PC-9 (cell line): Measurements from ENCODE around the gene ARHGAP10. TPM values are rescaled to one million over a fixed set of nuclear protein-coding genes. Genes with fewer than 3 reads are reported as not detected.
A peak's percentile ranks its signal among the peaks of the same experiment; 100 is the strongest.

Source experiments
- BruUV-seq: library from RNA; stranded (reverse); fragments of 400-500 nt; replicated peaks from 2 replicates; lab custom pipeline; 2021; lab: Mats Ljungman, UMichigan
- CTCF ChIA-PET: fragments of 300-600 bp; sonication (Branson Sonifier 250); formaldehyde crosslinking; loops from one replicate; lab custom pipeline; 2022; ENCODE audit warnings: antibody characterized with exemption; lab: Charles Lee
- POLR2A ChIA-PET: fragments of 300-600 bp; sonication (Branson Sonifier 250); formaldehyde crosslinking; loops from one replicate; lab custom pipeline; 2022; ENCODE audit warnings: antibody characterized with exemption; ENCODE audit not compliant: unreplicated experiment; lab: Charles Lee
- DNase-seq, 2 experiments: peaks; one replicate each; pipeline versions ENCODE4 v3.0.0 to v3.0.0-alpha.2; 2015 to 2022; ENCODE audit warnings: mixed read lengths in 1 of 2
- H2AFZ ChIP-seq: fragments of 200-600 bp; sonication (generic); 2 replicates; pipeline ENCODE4 v1.8.1; 2017; ENCODE audit warnings: antibody characterized with exemption
- H3F3A ChIP-seq: fragments of 200-600 bp; sonication (generic); 2 replicates; pipeline ENCODE4 v1.8.1; 2017; ENCODE audit warnings: antibody characterized with exemption, mild to moderate bottlenecking, low read depth; ENCODE audit not compliant: insufficient read depth
- H3K27ac ChIP-seq: fragments of 200-600 bp; sonication (generic); 2 replicates; pipeline ENCODE4 v1.6.1; 2016; ENCODE audit warnings: mixed run types
- H3K27me3 ChIP-seq: fragments of 200-600 bp; sonication (generic); 2 replicates; pipeline ENCODE4 v1.6.1; 2016; ENCODE audit warnings: low read depth, mixed run types; ENCODE audit not compliant: insufficient read depth
- H3K36me3 ChIP-seq: fragments of 200-600 bp; sonication (generic); 2 replicates; pipeline ENCODE4 v1.6.1; 2016; ENCODE audit warnings: low read depth, mixed run types
- H3K4me1 ChIP-seq: fragments of 200-600 bp; sonication (generic); replicated peaks from 2 replicates; pipeline ENCODE4 v1.6.1; 2016; ENCODE audit warnings: mixed run types; ENCODE audit not compliant: insufficient read depth
- H3K4me2 ChIP-seq: fragments of 200-600 bp; sonication (generic); 2 replicates; pipeline ENCODE4 v1.6.1; 2017; ENCODE audit warnings: mixed run types
- H3K4me3 ChIP-seq: fragments of 200-600 bp; sonication (generic); 2 replicates; pipeline ENCODE4 v1.6.1; 2016; ENCODE audit warnings: mixed run types
- H3K79me2 ChIP-seq: fragments of 200-600 bp; sonication (generic); 2 replicates; pipeline ENCODE4 v1.6.1; 2017; ENCODE audit warnings: low read depth, mixed run types
- H3K9me2 ChIP-seq: fragments of 200-600 bp; sonication (generic); 2 replicates; pipeline ENCODE4 v1.8.1; 2017; ENCODE audit warnings: mild to moderate bottlenecking; ENCODE audit not compliant: insufficient read depth
- H3K9me3 ChIP-seq: fragments of 200-600 bp; sonication (generic); 2 replicates; pipeline ENCODE4 v1.8.1; 2016; ENCODE audit warnings: low read depth; ENCODE audit not compliant: insufficient read depth
- H4K20me1 ChIP-seq: fragments of 200-600 bp; sonication (generic); 2 replicates; pipeline ENCODE4 v1.8.1; 2017; ENCODE audit not compliant: insufficient read depth
- EZH2 ChIP-seq: fragments of 200-600 bp; sonication (generic); IDR thresholded peaks from 2 replicates; pipeline ENCODE4 v1.8.0; 2017; ENCODE audit warnings: antibody characterized with exemption, low read depth
- intact Hi-C: fragments of 100-400 bp; cut with micrococcal nuclease; formaldehyde crosslinking; loops from one replicate; pipeline ENCODE4 v1.10.0; 2022; ENCODE audit not compliant: unreplicated experiment
- total RNA-seq: library from RNA; stranded (reverse); gene quantifications from 2 replicates; pipeline ENCODE4 v1.2.3, GENCODE V29; 2021
- TF ChIP-seq, protein P1 (sequence below): fragments of 200-600 bp; sonication (generic); conservative IDR thresholded peaks from 2 replicates; pipeline ENCODE4 v1.6.1; 2017; ENCODE audit warnings: mixed run types, antibody characterized with exemption, mild to moderate bottlenecking, moderate library complexity

ARHGAP10 gene
- total RNA-seq, 1 experiment from 2014 or later = 27.5 TPM

DNA sequence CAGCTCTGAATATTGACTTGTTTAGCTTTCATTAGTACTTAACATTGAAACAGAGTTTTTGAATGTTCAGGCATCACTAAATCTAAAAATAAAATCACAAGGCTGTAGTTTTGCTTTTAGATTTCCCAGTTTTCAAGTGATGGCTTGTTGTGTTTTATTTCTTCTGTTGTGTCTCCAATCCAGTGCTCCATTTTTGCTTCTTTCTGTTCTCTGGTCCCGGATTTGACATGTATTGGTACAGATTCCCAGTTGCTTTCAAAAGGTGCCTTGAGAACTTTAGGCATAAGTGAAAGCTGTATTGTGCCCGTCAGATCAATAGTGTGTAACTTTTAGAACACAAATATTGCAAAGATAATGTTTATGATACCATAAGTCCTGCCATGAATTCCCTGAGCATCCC is 53.2 kb downstream of the ARHGAP10 start:
- no peak overlapping the region for H3K4me3 ChIP-seq
- 0 out of 2 replicates have a peak overlapping the region, but pooled peaks have one; percentile 26 for H3K27ac ChIP-seq
- no peak overlapping the region for H3K4me2 ChIP-seq
- peaks cover 65% of the 10 kb centered on the region for H3K4me1 ChIP-seq
- intact Hi-C loops = no loop called here
- H3K79me2 ChIP-seq = peaks cover 68% of the 10 kb centered on the region
- no peaks in the 10 kb centered on the region for H3K9me2 ChIP-seq
- H3K36me3 ChIP-seq = no peaks in the 10 kb centered on the region
- POLR2A ChIA-PET = interaction anchor here (0.7 to 0.8 kb wide), 2 partner anchors 9 to 60 kb away, joined by 7 read pairs; no protein-coding TSS in a partner anchor
- peaks cover 13% of the 10 kb centered on the region for H3F3A ChIP-seq
- H2AFZ ChIP-seq = no peak overlapping the region
- TF ChIP-seq, protein P1, sequence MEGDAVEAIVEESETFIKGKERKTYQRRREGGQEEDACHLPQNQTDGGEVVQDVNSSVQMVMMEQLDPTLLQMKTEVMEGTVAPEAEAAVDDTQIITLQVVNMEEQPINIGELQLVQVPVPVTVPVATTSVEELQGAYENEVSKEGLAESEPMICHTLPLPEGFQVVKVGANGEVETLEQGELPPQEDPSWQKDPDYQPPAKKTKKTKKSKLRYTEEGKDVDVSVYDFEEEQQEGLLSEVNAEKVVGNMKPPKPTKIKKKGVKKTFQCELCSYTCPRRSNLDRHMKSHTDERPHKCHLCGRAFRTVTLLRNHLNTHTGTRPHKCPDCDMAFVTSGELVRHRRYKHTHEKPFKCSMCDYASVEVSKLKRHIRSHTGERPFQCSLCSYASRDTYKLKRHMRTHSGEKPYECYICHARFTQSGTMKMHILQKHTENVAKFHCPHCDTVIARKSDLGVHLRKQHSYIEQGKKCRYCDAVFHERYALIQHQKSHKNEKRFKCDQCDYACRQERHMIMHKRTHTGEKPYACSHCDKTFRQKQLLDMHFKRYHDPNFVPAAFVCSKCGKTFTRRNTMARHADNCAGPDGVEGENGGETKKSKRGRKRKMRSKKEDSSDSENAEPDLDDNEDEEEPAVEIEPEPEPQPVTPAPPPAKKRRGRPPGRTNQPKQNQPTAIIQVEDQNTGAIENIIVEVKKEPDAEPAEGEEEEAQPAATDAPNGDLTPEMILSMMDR = no peak
- TF ChIP-seq EZH2 = no peak
- no peak for DNase-seq
- no TSS peak for BruUV-seq
- no peaks in the 10 kb centered on the region for H4K20me1 ChIP-seq
- CTCF ChIA-PET = interaction anchor here (1.0 kb wide), 1 partner anchor 81 kb away, joined by 6 read pairs; no protein-coding TSS in a partner anchor
- H3K9me3 ChIP-seq = no peaks in the 10 kb centered on the region
- no peaks in the 10 kb centered on the region for H3K27me3 ChIP-seq

DNA sequence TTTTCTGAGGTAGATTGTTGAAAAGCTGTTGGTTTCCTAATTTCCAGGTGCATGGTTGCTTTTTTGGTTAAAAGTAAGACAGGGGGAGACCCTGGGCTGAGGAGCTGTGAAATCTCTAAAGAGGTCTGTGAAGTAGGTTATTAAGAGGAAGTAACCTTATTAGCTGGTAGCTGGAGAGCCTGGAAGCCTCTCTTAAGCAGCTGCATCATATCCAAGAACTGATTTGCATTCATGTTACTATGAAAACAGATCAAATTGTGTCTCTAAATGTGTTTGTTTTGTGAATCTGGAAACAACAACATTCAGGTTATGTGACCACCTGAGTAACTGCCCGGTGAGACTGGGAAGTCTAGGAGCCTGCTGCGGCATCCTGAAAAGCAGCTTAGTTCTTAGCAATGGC is 54.1 kb downstream of the ARHGAP10 start:
- intact Hi-C loops = loop anchor here (2.0 kb wide), 2 partner anchors 45 to 71 kb away; no protein-coding TSS in a partner anchor
- H3K36me3 ChIP-seq = no peaks in the 10 kb centered on the region
- H3K9me3 ChIP-seq = no peaks in the 10 kb centered on the region
- H2AFZ ChIP-seq = no peak overlapping the region
- H3K4me2 ChIP-seq = peak overlapping the region; percentile 53
- H3K9me2 ChIP-seq = no peaks in the 10 kb centered on the region
- H3K27me3 ChIP-seq = no peaks in the 10 kb centered on the region
- H3K27ac ChIP-seq = peak overlapping the region; percentile 34; the same call in 1 of the 2 replicates
- peaks cover 15% of the 10 kb centered on the region for H3F3A ChIP-seq
- no peak for TF ChIP-seq EZH2
- TF ChIP-seq, protein P1 = no peak
- peaks cover 66% of the 10 kb centered on the region for H3K79me2 ChIP-seq
- H4K20me1 ChIP-seq = no peaks in the 10 kb centered on the region
- peaks cover 74% of the 10 kb centered on the region for H3K4me1 ChIP-seq
- BruUV-seq = no TSS peak
- ChIA-PET POLR2A (interaction anchor here (0.8 kb wide), 1 partner anchor 8 kb away, joined by 7 read pairs; no protein-coding TSS in a partner anchor), CTCF (interaction anchor here (0.6 to 1.0 kb wide), 2 partner anchors 46 to 81 kb away, joined by 3 to 6 read pairs; no protein-coding TSS in a partner anchor)
- no peak overlapping the region for H3K4me3 ChIP-seq
- no peak for DNase-seq

DNA sequence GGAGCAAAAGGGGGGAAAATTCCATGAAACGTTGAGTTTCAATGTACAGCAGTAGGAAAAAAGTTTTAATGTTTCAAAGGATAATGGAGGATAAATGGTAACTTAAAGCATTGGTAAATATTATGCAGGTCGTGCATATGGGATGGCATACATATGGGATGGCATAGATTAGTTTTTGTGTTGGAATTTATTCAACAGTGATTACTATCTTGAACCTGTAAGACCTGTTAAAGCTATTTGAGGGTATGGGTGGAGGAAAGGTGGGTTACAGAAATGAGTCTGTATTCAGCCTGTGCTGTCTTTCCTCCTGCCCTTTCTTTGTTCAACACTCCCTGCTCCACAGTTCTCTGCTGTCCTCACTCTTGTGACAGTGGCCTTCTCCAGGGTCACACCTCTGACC is 54.6 kb downstream of the ARHGAP10 start:
- POLR2A ChIA-PET = no interaction called here
- no TSS peak for BruUV-seq
- Histone ChIP-seq H3K9me2 (no peaks in the 10 kb centered on the region), H3F3A (peaks cover 14% of the 10 kb centered on the region), H3K4me1 (peaks cover 77% of the 10 kb centered on the region), H3K27ac (peak overlapping the region; percentile 34; the same call in 1 of the 2 replicates), H2AFZ (no peak overlapping the region), H3K27me3 (no peaks in the 10 kb centered on the region), H3K9me3 (no peaks in the 10 kb centered on the region), H3K4me2 (peak overlapping the region; percentile 53), H3K79me2 (peaks cover 66% of the 10 kb centered on the region), H3K36me3 (no peaks in the 10 kb centered on the region), H4K20me1 (no peaks in the 10 kb centered on the region), H3K4me3 (no peak overlapping the region)
- intact Hi-C loops = loop anchor here (2.0 kb wide), 2 partner anchors 44 to 72 kb away; no protein-coding TSS in a partner anchor
- DNase-seq = peak in 1 of 2 experiments; percentile 63
- CTCF ChIA-PET = interaction anchor here (0.6 kb wide), 1 partner anchor 46 kb away, joined by 3 read pairs; no protein-coding TSS in a partner anchor
- TF ChIP-seq EZH2 = no peak
- TF ChIP-seq, protein P1 = no peak
